Activated CD4-positive, alpha-beta T cell treated with anti-CD3 and anti-CD28 coated beads for 48 hours (primary cell): ENCODE results near the gene WDFY1.
"Not testable (repeated sequence)": the region's sequence is repeated elsewhere in the genome, so short reads cannot be mapped to it uniquely, and the experiment has no call there.

Source experiments
- DNase-seq: peaks from one replicate; pipeline ENCODE4 v3.0.0-alpha.2; 2020

WDFY1 gene

GRCh38 chr2:223957092-223957851 is 12.1 kb upstream of the WDFY1 start, which contains the start of gene MRPL44:
MRPL44 (plus strand) TSS chr2:223957463; CDS start chr2:223957473, 10 bp downstream.
- peak; percentile 99 for DNase-seq

- peak; percentile 28 for DNase-seq
Measured at GRCh38 chr2:223956300-223956699, 11.2 kb upstream of the WDFY1 start.

- DNase-seq = no peak
Measured at GRCh38 chr2:223954401-223954800, 9.3 kb upstream of the WDFY1 start.

- DNase-seq = no peak
Measured at GRCh38 chr2:223952280-223952968, 7.3 kb upstream of the WDFY1 start.

GRCh38 chr2:223950448-223951347 is 5.6 kb upstream of the WDFY1 start:
- DNase-seq = no peak

GRCh38 chr2:223949241-223949840 is 4.2 kb upstream of the WDFY1 start:
- no peak for DNase-seq

GRCh38 chr2:223947711-223948205 is 2.6 kb upstream of the WDFY1 start:
- no peak for DNase-seq

GRCh38 chr2:223945755-223946154 is 620 bp upstream of the WDFY1 start:
- DNase-seq = no peak

- DNase-seq = peak; percentile 44
Measured at GRCh38 chr2:223944166-223944702, 901 bp downstream of the WDFY1 start.

GRCh38 chr2:223943561-223944008 is 1.6 kb downstream of the WDFY1 start:
- no peak for DNase-seq

GRCh38 chr2:223943135-223943534 is 2.0 kb downstream of the WDFY1 start:
- DNase-seq = no peak

GRCh38 chr2:223941579-223942277 is 3.4 kb downstream of the WDFY1 start:
- peak; percentile 84 for DNase-seq

- DNase-seq = not testable (repeated sequence)
Measured at GRCh38 chr2:223939438-223939837, 5.7 kb downstream of the WDFY1 start.

- DNase-seq = no peak
Measured at GRCh38 chr2:223937535-223937934, 7.6 kb downstream of the WDFY1 start.

GRCh38 chr2:223936862-223937326 is 8.2 kb downstream of the WDFY1 start:
- no peak for DNase-seq

GRCh38 chr2:223935459-223936125 is 9.5 kb downstream of the WDFY1 start:
- no peak for DNase-seq

GRCh38 chr2:223934870-223935269 is 10.3 kb downstream of the WDFY1 start:
- DNase-seq = no peak

- DNase-seq = no peak
Measured at GRCh38 chr2:223932816-223933800, 12.0 kb downstream of the WDFY1 start.
